MM.1S (cell line): Measurements from ENCODE around the gene RGS11.
A peak's percentile ranks its signal among the peaks of the same experiment; 100 is the strongest.

Experiments used
- DNase-seq: peaks from one replicate; pipeline ENCODE4 v3.0.0-alpha.2; 2015
- H2AFZ ChIP-seq: fragments of 300-600 bp; sonication (generic); 2 replicates; pipeline ENCODE4 v1.6.0; 2016; ENCODE audit warnings: antibody characterized with exemption, low read length
- H3F3A ChIP-seq: fragments of 300-600 bp; sonication (generic); 2 replicates; pipeline ENCODE4 v1.6.1; 2016; ENCODE audit warnings: mild to moderate bottlenecking, antibody characterized with exemption, low read length, moderate library complexity, mixed read lengths; ENCODE audit not compliant: insufficient read depth
- H3K27ac ChIP-seq: fragments of 300-600 bp; sonication (generic); 2 replicates; pipeline ENCODE4 v1.5.1; 2016; ENCODE audit warnings: mild to moderate bottlenecking, low read length
- H3K27me3 ChIP-seq: fragments of 300-600 bp; sonication (generic); replicated peaks from 2 replicates; pipeline ENCODE4 v1.6.0; 2016; ENCODE audit warnings: low read length; ENCODE audit not compliant: insufficient read depth
- H3K36me3 ChIP-seq: fragments of 300-600 bp; sonication (generic); replicated peaks from 2 replicates; pipeline ENCODE4 v1.6.1; 2016; ENCODE audit warnings: mild to moderate bottlenecking, low read length, mixed read lengths; ENCODE audit not compliant: insufficient read depth
- H3K4me1 ChIP-seq: fragments of 300-600 bp; sonication (generic); 2 replicates; pipeline ENCODE4 v1.6.1; 2016; ENCODE audit warnings: low read length, mixed read lengths
- H3K4me2 ChIP-seq: fragments of 300-600 bp; sonication (generic); 2 replicates; pipeline ENCODE4 v1.6.0; 2016; ENCODE audit warnings: low read depth, low read length
- H3K4me3 ChIP-seq: fragments of 300-600 bp; sonication (generic); 2 replicates; pipeline ENCODE4 v1.5.1; 2016; ENCODE audit warnings: low read length, mixed read lengths
- H3K79me2 ChIP-seq: fragments of 300-600 bp; sonication (generic); 2 replicates; pipeline ENCODE4 v1.6.1; 2016; ENCODE audit warnings: mixed run types, low read length, mixed read lengths
- H3K9ac ChIP-seq: fragments of 300-600 bp; sonication (generic); 2 replicates; pipeline ENCODE4 v1.6.1; 2016; ENCODE audit warnings: low read length, mixed read lengths
- H3K9me2 ChIP-seq: fragments of 300-600 bp; sonication (generic); replicated peaks from 2 replicates; pipeline ENCODE4 v1.6.1; 2016; ENCODE audit warnings: mild to moderate bottlenecking, low read length, mixed read lengths; ENCODE audit not compliant: insufficient read depth
- H3K9me3 ChIP-seq: fragments of 300-600 bp; sonication (generic); replicated peaks from 2 replicates; pipeline ENCODE4 v1.6.1; 2016; ENCODE audit warnings: mild to moderate bottlenecking, low read length, mixed read lengths; ENCODE audit not compliant: insufficient read depth
- H4K20me1 ChIP-seq: fragments of 300-600 bp; sonication (generic); 2 replicates; pipeline ENCODE4 v1.6.1; 2016; ENCODE audit warnings: mild to moderate bottlenecking, low read length, moderate library complexity, mixed read lengths; ENCODE audit not compliant: insufficient read depth
- CTCF ChIP-seq: fragments of 300-600 bp; sonication (generic); IDR thresholded peaks from 2 replicates; pipeline ENCODE4 v1.5.1; 2016; ENCODE audit warnings: antibody characterized with exemption, low read length, mixed read lengths
- EZH2 ChIP-seq: fragments of 300-600 bp; sonication (generic); optimal IDR thresholded peaks from 2 replicates; pipeline ENCODE3; 2017; ENCODE audit warnings: low read depth, mild to moderate bottlenecking, antibody characterized with exemption, low read length, mixed read lengths
- EZH2phosphoT487 ChIP-seq: fragments of 300-600 bp; sonication (generic); IDR thresholded peaks from 2 replicates; pipeline ENCODE4 v1.6.1; 2018; ENCODE audit warnings: antibody characterized with exemption, low read length

Gene RGS11

GRCh38 chr16:276426-277077, 808 bp upstream of the RGS11 start:
- H3K79me2 ChIP-seq = no peaks in the 10 kb centered on the region

GRCh38 chr16:275041-275641, 603 bp downstream of the RGS11 start:
- Histone ChIP-seq H3K9me3 (no peaks in the 10 kb centered on the region), H3K36me3 (no peaks in the 10 kb centered on the region), H3K79me2 (no peaks in the 10 kb centered on the region), H3K4me3 (no peak overlapping the region), H3K27ac (no peak overlapping the region), H3K27me3 (peaks cover 52% of the 10 kb centered on the region), H3K4me1 (no peaks in the 10 kb centered on the region), H4K20me1 (no peaks in the 10 kb centered on the region), H3K4me2 (no peak overlapping the region), H2AFZ (no peak overlapping the region), H3K9me2 (no peaks in the 10 kb centered on the region), H3K9ac (no peak overlapping the region), H3F3A (no peaks in the 10 kb centered on the region)
- no peak for TF ChIP-seq EZH2
- TF ChIP-seq CTCF = no peak
- TF ChIP-seq EZH2phosphoT487 = no peak
- no peak for DNase-seq

More at GRCh38 chr16:276426-277077, 808 bp upstream of the RGS11 start:
- Histone ChIP-seq H3K27me3 (peaks cover 48% of the 10 kb centered on the region), H3F3A (no peaks in the 10 kb centered on the region), H3K9me2 (no peaks in the 10 kb centered on the region), H3K36me3 (no peaks in the 10 kb centered on the region), H3K4me2 (no peak overlapping the region), H2AFZ (no peak overlapping the region), H3K27ac (no peak overlapping the region), H3K9me3 (no peaks in the 10 kb centered on the region), H3K4me1 (no peaks in the 10 kb centered on the region), H3K9ac (no peak overlapping the region), H4K20me1 (no peaks in the 10 kb centered on the region), H3K4me3 (no peak overlapping the region)
- TF ChIP-seq EZH2phosphoT487 (no peak), EZH2 (no peak), CTCF (no peak)
- DNase-seq = no peak

DNA sequence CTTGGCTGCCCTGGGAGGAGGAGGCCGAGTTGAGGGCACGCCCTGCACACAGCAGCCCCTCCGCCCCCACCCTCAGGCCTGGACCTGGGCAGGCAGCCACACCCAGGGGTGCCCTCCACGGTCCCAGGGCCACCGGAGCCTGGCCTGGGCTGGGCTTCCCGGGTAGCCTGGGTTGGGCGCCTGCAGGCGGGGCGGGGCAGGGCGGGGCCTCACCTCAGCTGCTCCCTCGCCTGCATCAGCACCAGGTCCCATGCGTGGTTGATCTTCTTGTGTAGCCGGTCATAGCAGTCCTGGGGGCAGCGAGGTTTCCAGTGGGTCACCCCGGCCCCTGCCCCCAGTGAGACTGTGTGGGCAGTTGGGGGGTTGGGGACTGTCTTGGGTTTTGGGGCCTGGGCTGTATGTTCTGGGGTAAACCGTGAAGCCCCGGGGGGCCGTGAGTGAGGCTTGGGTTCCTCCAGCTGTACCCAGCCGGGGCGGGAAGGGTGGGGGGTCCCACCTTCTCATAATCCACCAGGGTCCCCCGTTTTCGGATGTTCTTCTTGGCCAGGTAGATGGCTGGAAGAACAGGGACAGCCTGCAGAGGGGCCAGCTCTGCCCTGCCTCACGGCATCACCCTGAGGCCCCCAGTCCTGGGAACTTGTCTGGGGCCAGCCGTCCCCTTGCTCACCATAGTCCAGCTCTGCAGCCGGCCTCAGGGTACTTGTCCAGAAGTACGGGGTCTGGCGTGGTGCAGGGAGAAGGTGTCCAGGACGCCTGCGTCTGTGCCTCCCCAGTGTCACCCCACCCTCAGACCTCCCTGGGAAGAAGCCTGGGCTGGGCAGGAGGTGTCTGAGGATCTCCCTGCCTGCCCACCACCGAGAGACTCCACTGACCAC, 2.0 kb downstream of the RGS11 start:
- H3K4me3 ChIP-seq = peak overlapping the region; percentile 9; the same call in 1 of the 2 replicates

More for the DNA sequence above, 2.0 kb downstream of the RGS11 start:
- no peak overlapping the region for H3K27ac ChIP-seq
- no peaks in the 10 kb centered on the region for H3K9me2 ChIP-seq
- peak; percentile 15 for DNase-seq
- no peaks in the 10 kb centered on the region for H3K36me3 ChIP-seq
- H3F3A ChIP-seq = no peaks in the 10 kb centered on the region
- H2AFZ ChIP-seq = peak overlapping the region; percentile 2; the same call in 1 of the 2 replicates
- H3K4me2 ChIP-seq = peak overlapping the region; percentile 41; the same call in 1 of the 2 replicates
- no peaks in the 10 kb centered on the region for H3K79me2 ChIP-seq
- peaks cover 54% of the 10 kb centered on the region for H3K27me3 ChIP-seq
- no peaks in the 10 kb centered on the region for H3K9me3 ChIP-seq
- no peaks in the 10 kb centered on the region for H3K4me1 ChIP-seq
- no peak for TF ChIP-seq EZH2
- H4K20me1 ChIP-seq = no peaks in the 10 kb centered on the region
- H3K9ac ChIP-seq = no peak overlapping the region
